ENCODE measurements around the gene WSCD2.

DNA sequence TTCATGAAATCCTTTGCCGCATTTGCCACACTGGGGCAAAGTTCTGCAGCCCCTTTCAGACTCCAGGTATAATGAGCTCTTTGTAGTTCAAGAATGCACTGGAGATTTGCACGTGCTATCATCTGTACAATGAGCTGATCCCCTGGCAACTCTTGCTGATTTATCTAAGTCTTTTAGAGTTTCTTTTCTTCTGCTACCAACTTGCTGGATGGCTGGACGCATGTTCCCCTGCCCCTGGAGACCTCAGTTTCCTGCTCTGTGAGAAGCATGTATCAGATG, 106.8 kb downstream of the WSCD2 start:
- TF ChIP-seq, protein P1, sequence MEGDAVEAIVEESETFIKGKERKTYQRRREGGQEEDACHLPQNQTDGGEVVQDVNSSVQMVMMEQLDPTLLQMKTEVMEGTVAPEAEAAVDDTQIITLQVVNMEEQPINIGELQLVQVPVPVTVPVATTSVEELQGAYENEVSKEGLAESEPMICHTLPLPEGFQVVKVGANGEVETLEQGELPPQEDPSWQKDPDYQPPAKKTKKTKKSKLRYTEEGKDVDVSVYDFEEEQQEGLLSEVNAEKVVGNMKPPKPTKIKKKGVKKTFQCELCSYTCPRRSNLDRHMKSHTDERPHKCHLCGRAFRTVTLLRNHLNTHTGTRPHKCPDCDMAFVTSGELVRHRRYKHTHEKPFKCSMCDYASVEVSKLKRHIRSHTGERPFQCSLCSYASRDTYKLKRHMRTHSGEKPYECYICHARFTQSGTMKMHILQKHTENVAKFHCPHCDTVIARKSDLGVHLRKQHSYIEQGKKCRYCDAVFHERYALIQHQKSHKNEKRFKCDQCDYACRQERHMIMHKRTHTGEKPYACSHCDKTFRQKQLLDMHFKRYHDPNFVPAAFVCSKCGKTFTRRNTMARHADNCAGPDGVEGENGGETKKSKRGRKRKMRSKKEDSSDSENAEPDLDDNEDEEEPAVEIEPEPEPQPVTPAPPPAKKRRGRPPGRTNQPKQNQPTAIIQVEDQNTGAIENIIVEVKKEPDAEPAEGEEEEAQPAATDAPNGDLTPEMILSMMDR (IDR thresholded peaks at IDR 0.05; ENCODE audit: poor library complexity, severe bottlenecking) = no peak
- TF ChIP-seq TAF1 (IDR thresholded peaks at IDR 0.05; ENCODE audit: low read depth) (no peak), MXI1 (conservative IDR thresholded peaks at IDR 0.05; ENCODE audit: poor library complexity, severe bottlenecking) (no peak), EZH2 (IDR thresholded peaks at IDR 0.05; ENCODE audit: borderline replicate concordance, insufficient read depth, low read length, poor library complexity, severe bottlenecking) (no peak), POLR2AphosphoS5 (IDR thresholded peaks at IDR 0.05) (no peak), RAD21 (conservative IDR thresholded peaks at IDR 0.05) (no peak), EP300 (conservative IDR thresholded peaks at IDR 0.05; ENCODE audit: poor library complexity, severe bottlenecking) (no peak), SMC3 (conservative IDR thresholded peaks at IDR 0.05; ENCODE audit: poor library complexity) (no peak)
- TF ChIP-seq, protein P2, sequence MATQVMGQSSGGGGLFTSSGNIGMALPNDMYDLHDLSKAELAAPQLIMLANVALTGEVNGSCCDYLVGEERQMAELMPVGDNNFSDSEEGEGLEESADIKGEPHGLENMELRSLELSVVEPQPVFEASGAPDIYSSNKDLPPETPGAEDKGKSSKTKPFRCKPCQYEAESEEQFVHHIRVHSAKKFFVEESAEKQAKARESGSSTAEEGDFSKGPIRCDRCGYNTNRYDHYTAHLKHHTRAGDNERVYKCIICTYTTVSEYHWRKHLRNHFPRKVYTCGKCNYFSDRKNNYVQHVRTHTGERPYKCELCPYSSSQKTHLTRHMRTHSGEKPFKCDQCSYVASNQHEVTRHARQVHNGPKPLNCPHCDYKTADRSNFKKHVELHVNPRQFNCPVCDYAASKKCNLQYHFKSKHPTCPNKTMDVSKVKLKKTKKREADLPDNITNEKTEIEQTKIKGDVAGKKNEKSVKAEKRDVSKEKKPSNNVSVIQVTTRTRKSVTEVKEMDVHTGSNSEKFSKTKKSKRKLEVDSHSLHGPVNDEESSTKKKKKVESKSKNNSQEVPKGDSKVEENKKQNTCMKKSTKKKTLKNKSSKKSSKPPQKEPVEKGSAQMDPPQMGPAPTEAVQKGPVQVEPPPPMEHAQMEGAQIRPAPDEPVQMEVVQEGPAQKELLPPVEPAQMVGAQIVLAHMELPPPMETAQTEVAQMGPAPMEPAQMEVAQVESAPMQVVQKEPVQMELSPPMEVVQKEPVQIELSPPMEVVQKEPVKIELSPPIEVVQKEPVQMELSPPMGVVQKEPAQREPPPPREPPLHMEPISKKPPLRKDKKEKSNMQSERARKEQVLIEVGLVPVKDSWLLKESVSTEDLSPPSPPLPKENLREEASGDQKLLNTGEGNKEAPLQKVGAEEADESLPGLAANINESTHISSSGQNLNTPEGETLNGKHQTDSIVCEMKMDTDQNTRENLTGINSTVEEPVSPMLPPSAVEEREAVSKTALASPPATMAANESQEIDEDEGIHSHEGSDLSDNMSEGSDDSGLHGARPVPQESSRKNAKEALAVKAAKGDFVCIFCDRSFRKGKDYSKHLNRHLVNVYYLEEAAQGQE (IDR thresholded peaks at IDR 0.05; ENCODE audit: borderline replicate concordance) = no peak

Measured in neural cell (in vitro differentiated cells).